Heart left ventricle (tissue), 13 donors: ENCODE measurements around the gene SORBS1.

ENCODE experiments used
- CTCF ChIP-seq, 12 donors: fragments of 200-600 bp; sonication (generic) in 4 of 12; IDR thresholded peaks; one replicate each; pipeline versions ENCODE4 v1.5.0 to v1.8.0; 2018 to 2022; ENCODE audit warnings: antibody characterized with exemption in 12 of 12, mild to moderate bottlenecking in 5 of 12
- POLR2A ChIP-seq, 2 donors: fragments of 450-650 bp; IDR thresholded peaks; one replicate each; pipeline ENCODE4 v1.6.1; 2017; ENCODE audit warnings: antibody characterized with exemption in 2 of 2, mild to moderate bottlenecking in 2 of 2, moderate library complexity in 2 of 2
- donor health status: ischemic (EF 13 %, LVEDD 7.1; RV severe dilation, severe dysfunction).
- donor health status: DM: no; HTN: yes; CAD: no.
- donor health status: DM: no; HTN: no; CAD: no.
- donor health status: ischemic (EF 25% LVEDD 6.9; RV normal size, moderate dysfunction).
- donor health status: ischemic (EF 25% LVEDD 5.7; RV mildly dilated, moderate dysfunction).
- donor health status: ischemic (EF 35%, LVEDD 5.7; RV mildly dilated, moderate dysfunction).
- donor health status: nonischemic (EF 11% LVEDD 7.7; RV severe dilation, severe dysfunction).
- donor health status: DM: yes; HTN: yes; CAD: no.
- donor health status: PGD.
- donor health status: ischemic (EF 29% LVEDD 5.4; RV normal size, mild dysfunction).
- donor health status: nonischemic (EF 23%, LVEDD 6.1; RV moderate dilation, normal function).

- TF ChIP-seq CTCF (IDR thresholded peaks at IDR 0.05), result no peak
- no peak for TF ChIP-seq POLR2A (IDR thresholded peaks at IDR 0.05)
These were observed 207.1 kb downstream of the SORBS1 start for GRCh38 chr10:95354110-95354509.
